Activated CD4-positive, CD25-positive, alpha-beta regulatory T cell treated with anti-CD3 and anti-CD28 coated beads, Interleukin-2, amount 50 U/mL, for 16 hours (primary cell): ENCODE measurements around the gene VAPB.

Source experiments
- DNase-seq: peaks from one replicate; pipeline ENCODE4 v3.0.0-alpha.2; 2020; ENCODE audit warnings: low read depth, low spot score

VAPB gene

DNA sequence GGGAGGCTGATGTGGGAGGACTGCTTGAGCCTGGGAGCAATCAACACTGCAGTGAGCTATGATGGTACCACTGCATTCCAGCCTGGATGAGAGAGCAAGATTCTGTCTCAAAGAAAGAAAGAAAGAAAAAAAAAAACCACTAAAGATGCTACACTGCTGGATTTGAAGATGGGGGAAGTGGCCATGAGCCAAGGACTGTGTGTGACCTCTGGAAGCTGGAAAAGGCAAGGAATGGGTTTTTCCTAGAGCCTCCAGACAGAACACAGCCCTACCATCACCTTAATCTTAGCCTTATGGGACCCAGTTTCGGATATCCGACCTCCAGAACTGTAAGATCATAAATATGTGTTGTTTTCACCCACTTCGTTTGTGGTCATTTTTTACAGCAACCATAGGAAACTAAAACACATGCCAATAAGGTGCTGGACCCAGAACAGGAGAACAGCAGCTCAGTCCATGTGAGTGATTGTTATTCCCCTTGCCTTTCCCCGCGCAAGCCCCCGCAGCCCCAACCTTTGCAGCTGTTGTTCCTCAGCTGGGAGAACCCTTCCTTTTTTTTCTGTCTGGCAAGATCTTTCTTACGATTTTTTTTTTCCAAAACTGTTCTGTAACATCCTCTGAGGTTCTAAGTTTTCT, 11.1 kb upstream of the VAPB start:
- DNase-seq = no peak

DNA sequence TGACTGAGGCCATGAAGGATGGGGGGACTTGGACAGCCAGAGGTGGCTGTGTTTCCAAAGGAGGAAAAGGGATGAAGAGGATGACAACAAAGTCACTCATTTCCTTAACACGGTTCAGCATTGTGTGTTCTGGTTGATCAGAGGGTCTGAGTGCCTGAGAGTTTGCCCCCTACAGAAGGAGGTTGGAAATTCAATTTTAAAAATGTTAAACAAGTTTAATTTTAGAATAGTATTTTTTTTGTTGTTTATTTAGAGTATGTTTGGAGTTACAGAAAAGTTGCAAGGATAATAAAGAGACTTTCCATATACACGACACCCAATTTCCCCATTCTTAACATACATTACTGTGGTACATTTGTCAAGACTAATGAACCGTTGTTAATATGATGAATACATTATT, 10.3 kb upstream of the VAPB start:
- DNase-seq = no peak

GRCh38 chr20:58381627-58382026, 7.4 kb upstream of the VAPB start:
- no peak for DNase-seq

- DNase-seq = no peak
Observed at GRCh38 chr20:58382096-58382495, 6.9 kb upstream of the VAPB start.

DNA sequence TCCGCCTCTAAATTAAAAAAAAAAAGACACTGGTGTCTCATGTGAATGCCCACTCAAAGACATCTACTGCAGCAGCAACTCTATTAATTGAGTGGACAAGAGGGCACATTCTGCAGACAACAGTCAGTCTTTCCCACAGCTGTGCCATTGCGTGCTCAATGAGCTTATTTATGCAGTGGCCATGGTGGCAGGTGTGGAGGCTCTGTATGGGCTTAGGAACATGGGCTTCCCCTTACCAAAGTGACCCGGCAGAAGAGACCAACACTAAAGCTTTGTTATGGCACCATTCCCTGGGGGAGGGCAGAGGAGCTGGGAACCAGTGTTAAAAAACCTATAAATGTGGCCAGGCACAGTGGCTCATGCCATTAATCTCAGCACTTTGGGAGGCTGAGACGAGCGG, 4.2 kb upstream of the VAPB start:
- DNase-seq = no peak

DNA sequence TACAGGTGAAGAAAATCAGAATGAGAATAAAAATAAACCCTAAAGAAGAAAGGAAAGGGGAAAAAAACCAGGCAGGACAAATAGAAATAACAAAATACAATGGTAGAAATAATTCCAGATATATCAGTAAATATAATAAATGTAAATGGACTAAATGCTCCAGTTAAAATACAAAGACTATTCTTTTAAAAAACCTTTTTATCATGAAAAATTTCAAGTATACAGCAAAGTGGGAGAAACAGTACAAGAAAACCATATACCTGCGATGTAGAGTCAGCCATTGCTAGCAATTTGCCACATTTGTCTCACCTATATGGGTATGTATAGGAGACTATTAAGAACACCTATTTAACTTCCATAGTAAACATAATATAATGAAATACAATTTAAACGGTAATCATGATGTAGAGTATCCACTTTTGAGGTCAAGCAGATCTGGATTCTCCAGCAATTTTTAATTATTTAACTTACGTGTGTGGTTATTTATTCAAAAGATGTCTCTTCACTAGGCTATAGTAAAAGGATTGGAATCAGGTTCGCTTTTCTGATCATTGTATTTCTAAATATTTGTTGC, 914 bp upstream of the VAPB start:
- DNase-seq = no peak

GRCh38 chr20:58389324-58389967, 417 bp downstream of the VAPB start:
- DNase-seq = no peak

DNA sequence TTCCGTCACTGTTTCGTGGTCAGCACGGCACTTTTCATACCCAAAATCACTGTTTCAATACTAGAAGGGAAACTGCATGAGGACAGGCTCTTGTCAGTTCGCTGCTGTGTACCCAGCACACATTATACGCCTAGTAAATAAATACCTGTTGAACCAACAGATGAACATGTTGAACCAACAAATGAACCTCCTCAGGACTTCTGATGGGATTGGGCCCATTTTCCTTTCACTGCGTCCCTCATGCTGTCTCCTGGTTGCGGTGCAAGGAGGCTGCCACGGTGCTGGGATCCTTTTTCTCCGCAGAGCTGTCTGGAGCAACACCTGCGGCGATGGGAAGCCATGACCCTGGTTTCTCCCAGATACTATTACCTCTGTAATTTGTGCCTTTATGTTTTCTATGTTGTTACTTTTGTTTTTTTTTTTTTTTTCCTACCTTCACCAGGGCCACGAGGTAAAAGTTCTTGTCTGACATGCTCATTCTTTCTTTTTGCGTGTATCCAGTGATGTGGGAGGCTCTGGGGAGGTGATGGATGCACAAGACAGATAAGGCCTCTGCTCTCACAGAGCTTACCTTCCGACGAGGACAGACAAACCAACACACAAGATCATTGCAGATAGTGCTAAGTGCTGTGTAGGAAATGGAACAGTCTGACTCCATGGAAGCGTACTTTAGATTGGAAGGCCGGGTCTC, 1.1 kb downstream of the VAPB start:
- DNase-seq = no peak

DNA sequence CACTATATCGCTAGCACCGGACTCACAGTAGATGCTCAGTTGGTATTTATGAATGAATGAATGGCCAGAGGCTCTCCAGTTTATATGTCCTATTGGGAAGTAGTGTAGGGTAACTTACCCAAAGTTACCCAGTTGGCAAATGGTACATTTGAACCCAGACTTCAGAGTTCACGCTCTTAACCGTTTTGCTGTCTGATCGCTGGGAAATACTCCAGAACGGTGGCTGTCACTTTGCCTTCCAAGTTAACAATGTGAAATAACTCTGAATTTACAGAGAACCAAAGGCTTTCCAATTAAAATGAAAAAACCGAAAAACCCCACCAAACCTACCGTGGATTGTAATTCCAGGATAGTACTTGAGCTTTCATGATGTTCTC, 1.6 kb downstream of the VAPB start:
- DNase-seq = no peak

- DNase-seq = no peak
Observed at GRCh38 chr20:58392286-58392685, 3.3 kb downstream of the VAPB start.

DNA sequence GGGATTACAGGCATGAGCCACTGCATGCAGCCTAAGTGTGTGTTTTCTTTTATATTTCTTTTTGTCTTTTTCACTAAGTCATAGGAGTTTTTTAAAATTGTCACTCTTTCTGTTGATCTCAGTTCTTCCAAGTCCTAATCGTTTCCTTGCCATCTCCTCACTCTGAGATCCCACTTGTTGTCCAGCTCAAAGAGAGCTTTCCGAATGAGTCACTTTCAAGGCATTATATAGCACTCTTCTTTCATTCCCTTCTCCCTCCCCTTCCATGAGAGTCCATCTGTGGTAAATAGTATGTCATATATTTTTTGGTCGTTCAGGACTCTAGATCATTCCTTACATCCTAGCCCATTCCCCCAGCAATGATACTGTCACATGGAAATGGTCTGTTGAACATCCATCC, 4.3 kb downstream of the VAPB start:
- no peak for DNase-seq

DNA sequence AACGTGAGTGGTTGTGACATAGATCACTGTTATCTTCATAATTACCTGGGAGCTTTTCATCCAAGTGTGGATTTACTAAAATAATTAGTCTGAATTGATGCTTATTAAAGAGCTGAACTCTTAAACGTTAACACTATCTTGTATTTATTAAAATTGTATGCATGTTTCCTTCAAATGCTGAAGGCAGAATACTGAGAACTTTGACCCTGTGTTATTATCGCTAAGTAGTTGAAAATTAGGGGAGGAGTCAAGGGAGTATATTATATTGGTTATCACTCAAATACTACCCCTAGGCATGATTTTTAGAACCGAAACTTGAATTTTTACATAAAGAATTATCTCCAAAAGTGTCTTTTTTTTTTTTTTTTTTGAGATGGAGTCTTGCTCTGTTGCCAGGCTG, 5.8 kb downstream of the VAPB start:
- no peak for DNase-seq

GRCh38 chr20:58395604-58396003, 6.6 kb downstream of the VAPB start:
- DNase-seq = no peak

GRCh38 chr20:58397429-58397828, 8.4 kb downstream of the VAPB start:
- DNase-seq = no peak

- DNase-seq = no peak
Observed at GRCh38 chr20:58398254-58398653, 9.2 kb downstream of the VAPB start.

DNA sequence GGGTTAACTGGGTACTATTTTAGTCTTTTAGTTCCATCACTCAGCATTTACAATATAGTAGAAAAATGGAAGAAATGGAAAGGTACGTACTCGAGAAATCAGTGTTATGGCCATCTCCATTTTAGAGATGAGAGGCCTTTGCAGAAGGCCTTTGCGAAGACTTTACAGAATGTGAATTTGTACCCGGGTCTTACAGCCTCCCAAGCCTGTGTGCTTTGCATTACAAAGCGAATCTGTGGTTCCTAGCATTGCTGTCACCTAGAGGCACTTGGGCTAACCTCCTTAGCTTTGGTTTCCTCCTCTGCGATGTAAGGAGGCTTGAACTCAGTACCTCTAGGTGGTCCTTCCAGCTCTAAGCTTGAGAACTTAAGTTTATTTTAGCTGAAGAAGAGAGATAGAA, 10.9 kb downstream of the VAPB start:
- no peak for DNase-seq

DNA sequence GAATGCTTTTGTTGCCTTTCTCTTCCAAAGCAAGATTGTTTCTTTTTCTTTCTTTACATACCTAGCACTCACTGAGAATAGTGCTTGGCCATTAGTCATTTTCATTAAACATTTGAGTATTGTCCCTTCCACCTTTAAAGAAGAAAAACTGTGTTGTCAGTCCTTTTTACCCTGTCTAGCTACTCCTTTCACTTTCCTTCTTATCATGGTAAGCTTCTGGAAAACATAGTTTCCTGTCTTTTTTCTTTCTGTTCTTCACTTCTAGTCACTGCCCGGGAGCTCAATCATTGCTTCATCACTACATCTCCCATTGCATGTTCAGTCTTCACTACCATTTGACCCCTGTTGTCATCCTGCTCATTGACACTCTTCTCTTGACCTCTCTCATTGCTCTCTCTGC, 12.1 kb downstream of the VAPB start:
- no peak for DNase-seq

- DNase-seq = no peak
Observed at GRCh38 chr20:58402305-58402704, 13.3 kb downstream of the VAPB start.

DNA sequence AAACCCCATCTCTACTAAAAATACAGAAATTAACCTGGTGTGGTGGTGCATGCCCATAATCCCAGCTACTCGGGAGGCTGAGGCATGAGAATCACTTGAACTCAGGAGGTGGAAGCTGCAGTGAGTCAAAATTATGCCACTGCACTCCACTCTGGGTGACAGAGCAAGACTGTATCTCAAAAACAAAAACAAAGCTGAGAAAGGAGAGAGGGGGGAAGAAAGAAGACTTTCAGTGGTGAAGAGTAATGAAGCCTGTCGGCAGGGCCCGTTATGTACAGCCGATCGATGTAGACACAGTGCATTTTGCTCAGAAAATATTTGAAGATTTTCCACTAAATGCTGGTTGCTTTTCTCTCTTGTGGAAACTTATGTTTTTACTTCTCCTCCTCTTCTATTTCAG, 13.8 kb downstream of the VAPB start:
- DNase-seq = no peak

GRCh38 chr20:58403272-58403671, 14.2 kb downstream of the VAPB start:
- DNase-seq = no peak

DNA sequence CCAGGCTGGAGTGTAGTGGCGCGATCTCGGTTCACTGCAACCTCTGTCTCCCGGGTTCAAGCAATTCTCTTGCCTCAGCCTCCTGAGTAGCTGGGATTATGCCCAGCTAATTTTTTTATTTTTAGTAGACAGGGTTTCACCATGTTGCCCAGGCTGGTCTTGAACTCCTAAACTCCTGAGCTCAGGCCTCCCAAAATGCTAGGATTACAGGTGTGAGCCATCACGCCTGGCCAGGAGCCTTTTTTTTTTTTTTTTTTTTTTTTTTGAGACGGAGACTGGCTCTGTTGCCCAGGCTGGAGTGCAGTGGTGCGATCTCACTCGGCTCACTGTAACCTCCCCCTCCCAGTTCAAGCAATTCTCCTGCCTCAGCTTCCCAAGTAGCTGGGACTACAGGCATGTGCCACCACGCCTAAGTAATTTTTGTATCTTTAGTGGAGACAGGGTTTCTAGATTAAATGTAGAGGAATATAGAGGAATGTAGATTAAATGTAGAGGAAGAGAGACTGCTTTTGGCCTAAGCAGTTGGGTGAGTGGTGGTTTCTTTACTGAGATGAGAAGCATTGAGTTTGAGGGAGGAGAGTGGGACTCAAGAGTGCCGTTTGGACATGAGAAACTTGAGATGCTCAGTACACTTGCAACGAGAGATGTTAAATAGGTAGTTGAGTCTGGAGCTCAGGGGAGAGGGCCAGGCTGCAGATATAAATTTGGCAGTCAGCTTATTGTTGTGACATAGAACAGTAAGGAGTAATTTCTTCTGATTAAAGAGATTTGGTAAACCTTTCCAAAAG, 16.7 kb downstream of the VAPB start:
- DNase-seq = no peak

DNA sequence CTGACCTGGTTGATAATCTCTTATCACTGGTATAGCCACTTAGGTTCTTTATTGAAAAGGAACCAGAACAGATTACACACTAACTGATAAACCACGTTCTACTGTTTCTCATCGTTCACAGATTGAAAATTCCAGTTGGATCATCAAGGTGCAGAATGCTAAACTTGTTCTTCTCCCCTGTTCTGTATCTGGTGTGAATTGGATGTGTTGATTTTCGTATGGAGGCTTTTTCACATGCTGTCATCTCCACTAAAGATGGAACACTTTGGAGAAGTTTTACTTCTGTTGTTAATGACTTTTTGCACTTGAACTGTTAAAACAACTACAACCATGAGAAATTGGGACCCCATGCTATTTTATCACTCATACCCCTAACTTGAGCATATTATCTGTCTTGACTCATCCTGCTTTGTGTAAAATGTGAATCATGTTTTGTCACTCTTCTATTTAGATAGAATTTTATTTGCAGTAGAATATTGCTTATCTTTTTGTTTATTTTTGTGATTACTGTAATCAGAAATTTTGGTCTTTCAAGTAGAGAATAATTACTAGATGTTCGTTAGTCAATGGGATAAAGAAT, 17.5 kb downstream of the VAPB start:
- no peak for DNase-seq
